Keratinocyte (primary cell): ENCODE data around the gene SPAG5.

ENCODE experiments used
- CTCF ChIP-seq, 3 experiments: IDR thresholded peaks in 1 of 3; conservative IDR thresholded peaks in 1 of 3; optimal IDR thresholded peaks in 1 of 3; 2 replicates in 2 of 3; 3 replicates in 1 of 3; pipeline versions ENCODE3 to v1.5.1; 2011; ENCODE audit warnings: low read length in 3 of 3, mild to moderate bottlenecking in 3 of 3, moderate library complexity in 2 of 3, control low read depth in 1 of 3, inconsistent platforms in 1 of 3; ENCODE audit not compliant: insufficient read depth in 2 of 3; ENCODE audit errors: extremely low read depth in 1 of 3
- EZH2 ChIP-seq: IDR thresholded peaks from one replicate; pipeline ENCODE4 v1.6.1; 2012; ENCODE audit warnings: inconsistent platforms, mild to moderate bottlenecking, low read length, moderate library complexity

DNA sequence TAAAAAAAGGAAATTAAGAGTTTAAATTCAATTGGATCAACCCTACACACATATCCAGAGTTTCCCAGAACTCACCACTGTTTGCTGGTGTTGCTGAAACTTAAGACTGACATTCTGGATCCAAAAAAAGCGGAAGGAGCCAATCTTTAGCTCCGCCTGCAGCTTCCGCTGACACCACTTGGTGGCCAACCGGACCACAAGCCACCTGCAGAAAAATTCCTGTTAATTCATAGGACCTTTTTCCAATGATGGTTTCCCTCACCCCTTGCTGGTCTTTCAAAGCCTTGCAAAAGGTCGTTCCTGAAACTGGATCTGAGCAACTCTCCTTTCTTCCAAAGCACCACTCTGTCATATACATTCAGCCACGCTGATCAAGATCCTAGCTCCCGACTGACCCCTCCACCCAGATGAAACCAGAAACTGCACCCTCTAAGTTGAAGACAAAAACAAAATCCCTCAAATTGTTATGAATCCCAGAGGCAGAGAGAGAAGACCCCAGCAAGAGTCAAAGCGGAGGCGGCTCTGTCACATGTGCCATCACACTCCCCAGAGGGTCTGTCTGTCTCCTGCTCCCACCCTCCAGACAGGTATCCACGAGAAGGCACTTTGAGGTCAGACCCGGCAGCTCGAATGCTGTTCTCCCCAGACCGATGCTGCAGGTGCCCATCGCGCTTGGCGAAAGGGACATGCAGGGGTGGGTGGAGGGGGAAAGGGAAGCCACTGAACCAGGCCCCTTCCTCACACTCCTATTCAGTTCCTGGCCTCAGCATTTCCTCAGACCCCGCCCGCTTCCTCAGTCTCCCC, 45.4 kb upstream of the SPAG5 start:
- TF ChIP-seq CTCF (optimal IDR thresholded peaks at IDR 0.05 in 1 of 3, IDR thresholded peaks at IDR 0.05 in 1 of 3, conservative IDR thresholded peaks at IDR 0.05 in 1 of 3; ENCODE audit: extremely low read depth in 1 of 3, insufficient read depth in 2 of 3, low read length in 3 of 3) (peak; percentile 36 to 68 (median 64)), EZH2 (no peak)
